Measurements from ENCODE around the gene CUL3.
"Not testable (repeated sequence)": the region's sequence is repeated elsewhere in the genome, so short reads cannot be mapped to it uniquely, and the experiment has no call there.

DNA sequence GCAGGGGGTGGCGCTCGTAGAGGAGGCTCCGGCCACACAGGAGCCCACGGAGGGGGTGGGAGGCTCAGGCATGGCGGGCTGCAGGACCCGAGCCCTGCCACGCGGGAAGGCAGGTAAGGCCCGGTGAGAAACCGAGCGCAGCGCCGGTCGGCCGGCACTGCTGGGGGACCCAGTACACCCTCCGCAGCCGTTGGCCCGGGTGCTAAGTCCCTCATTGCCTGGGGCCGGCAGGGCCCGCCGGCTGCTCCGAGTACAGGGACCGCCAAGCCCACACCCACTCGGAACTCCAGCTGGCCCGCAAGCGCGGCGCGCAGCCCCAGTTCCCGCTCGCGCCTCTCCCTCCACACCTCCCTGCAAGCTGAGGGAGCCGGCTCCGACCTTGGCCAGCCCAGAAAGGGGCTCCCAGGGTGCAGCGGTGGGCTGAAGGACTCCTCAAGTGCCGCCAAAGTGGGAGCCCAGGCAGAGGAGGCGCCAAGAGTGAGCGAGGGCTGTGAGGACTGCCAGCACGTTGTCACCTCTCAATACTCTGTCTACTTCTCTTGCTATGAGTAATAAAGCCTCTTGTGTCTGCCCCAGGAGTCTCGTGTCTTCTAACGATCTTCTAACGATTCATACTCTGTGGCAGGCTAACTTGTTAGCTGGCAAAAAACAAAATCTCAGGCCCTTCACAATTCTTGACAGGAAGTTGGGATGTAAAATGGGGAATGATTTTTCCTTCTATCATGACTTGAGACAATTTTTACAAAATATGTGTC is 18.8 kb upstream of the CUL3 start:
- TF ChIP-seq, protein P1, sequence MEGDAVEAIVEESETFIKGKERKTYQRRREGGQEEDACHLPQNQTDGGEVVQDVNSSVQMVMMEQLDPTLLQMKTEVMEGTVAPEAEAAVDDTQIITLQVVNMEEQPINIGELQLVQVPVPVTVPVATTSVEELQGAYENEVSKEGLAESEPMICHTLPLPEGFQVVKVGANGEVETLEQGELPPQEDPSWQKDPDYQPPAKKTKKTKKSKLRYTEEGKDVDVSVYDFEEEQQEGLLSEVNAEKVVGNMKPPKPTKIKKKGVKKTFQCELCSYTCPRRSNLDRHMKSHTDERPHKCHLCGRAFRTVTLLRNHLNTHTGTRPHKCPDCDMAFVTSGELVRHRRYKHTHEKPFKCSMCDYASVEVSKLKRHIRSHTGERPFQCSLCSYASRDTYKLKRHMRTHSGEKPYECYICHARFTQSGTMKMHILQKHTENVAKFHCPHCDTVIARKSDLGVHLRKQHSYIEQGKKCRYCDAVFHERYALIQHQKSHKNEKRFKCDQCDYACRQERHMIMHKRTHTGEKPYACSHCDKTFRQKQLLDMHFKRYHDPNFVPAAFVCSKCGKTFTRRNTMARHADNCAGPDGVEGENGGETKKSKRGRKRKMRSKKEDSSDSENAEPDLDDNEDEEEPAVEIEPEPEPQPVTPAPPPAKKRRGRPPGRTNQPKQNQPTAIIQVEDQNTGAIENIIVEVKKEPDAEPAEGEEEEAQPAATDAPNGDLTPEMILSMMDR (IDR thresholded peaks at IDR 0.05): not testable (repeated sequence)
- TF ChIP-seq EZH2, EZH2phosphoT487 (IDR thresholded peaks at IDR 0.05): not testable (repeated sequence)

Data from neural progenitor cell (in vitro differentiated cells).